Measurements from ENCODE around the gene ARID5B. TPM values are rescaled to one million over a fixed set of nuclear protein-coding genes. Genes with fewer than 3 reads are reported as not detected.

Gene ARID5B
- total RNA-seq, 1 donor from 2014 or later: 13.7 TPM

DNA sequence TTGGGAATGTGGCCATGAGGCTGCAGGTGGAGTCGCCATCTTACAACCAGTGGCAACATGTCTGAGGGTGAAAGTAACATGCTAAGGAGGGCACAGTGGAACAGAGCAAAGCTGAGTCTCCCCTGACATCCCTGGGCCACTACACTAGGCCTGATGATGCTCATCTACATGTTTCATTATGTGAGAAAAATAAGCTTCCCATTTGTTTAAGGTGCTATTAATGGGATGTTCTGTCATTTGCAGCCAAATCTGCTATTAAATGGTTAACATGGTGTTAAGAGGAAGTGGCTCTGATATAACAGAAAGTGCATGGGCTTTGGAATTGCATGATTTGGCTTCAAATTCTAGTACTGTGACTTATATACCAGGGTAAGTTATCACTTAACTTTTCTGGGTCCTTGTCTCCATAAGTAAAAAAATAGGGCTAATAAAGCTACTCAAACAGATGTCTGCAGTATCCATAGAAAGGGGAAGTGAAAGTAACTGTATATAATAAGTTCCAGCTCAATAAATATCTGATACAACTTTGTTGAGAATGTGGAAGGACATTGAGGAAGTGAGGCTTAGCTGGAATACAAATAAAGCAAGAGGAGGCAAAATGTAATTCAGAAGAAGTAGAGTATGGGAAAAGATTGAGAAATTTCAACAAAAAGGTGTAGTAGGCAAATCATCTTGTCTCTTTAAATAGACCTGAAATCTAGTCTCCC is 208.2 kb downstream of the ARID5B start:
- Histone ChIP-seq H3K4me1 (peaks cover 17% of the 10 kb centered on the region), H3K27ac (replicated peaks) (no peak overlapping the region), H3K36me3 (no peaks in the 10 kb centered on the region), H3K9me3 (replicated peaks) (no peaks in the 10 kb centered on the region), H3K4me3 (no peak overlapping the region), H3K27me3 (ENCODE audit: low read depth) (no peaks in the 10 kb centered on the region)
- intact Hi-C loops (cut with micrococcal nuclease): no loop called here
- TF ChIP-seq, protein P1, sequence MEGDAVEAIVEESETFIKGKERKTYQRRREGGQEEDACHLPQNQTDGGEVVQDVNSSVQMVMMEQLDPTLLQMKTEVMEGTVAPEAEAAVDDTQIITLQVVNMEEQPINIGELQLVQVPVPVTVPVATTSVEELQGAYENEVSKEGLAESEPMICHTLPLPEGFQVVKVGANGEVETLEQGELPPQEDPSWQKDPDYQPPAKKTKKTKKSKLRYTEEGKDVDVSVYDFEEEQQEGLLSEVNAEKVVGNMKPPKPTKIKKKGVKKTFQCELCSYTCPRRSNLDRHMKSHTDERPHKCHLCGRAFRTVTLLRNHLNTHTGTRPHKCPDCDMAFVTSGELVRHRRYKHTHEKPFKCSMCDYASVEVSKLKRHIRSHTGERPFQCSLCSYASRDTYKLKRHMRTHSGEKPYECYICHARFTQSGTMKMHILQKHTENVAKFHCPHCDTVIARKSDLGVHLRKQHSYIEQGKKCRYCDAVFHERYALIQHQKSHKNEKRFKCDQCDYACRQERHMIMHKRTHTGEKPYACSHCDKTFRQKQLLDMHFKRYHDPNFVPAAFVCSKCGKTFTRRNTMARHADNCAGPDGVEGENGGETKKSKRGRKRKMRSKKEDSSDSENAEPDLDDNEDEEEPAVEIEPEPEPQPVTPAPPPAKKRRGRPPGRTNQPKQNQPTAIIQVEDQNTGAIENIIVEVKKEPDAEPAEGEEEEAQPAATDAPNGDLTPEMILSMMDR (IDR thresholded peaks at IDR 0.05; ENCODE audit: borderline replicate concordance): no peak
- DNase-seq: no peak

DNA sequence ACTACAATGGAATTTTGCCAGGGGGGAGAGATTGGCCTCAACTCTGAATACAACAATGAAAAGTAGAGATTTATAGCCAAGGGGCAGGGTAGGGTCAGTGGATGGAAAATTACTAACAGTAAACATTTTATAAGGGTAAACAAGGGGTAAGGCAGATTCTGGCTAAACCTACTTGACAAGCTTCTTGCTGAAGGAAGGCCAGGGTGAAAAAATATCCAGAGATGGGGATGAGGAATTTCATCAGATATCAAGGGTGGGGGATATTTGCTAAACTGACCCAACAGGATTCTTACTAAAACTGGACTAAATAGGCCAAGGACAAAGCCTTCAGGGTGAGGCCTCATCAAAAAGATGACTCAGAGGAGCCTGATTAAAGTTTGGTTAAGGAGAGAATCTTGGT is 210.8 kb downstream of the ARID5B start:
- Histone ChIP-seq H3K36me3 (no peaks in the 10 kb centered on the region), H3K4me3 (no peak overlapping the region), H3K27me3 (ENCODE audit: low read depth) (no peaks in the 10 kb centered on the region), H3K4me1 (peaks cover 17% of the 10 kb centered on the region), H3K9me3 (replicated peaks) (no peaks in the 10 kb centered on the region), H3K27ac (replicated peaks) (no peak overlapping the region)
- intact Hi-C loops (cut with micrococcal nuclease): no loop called here
- DNase-seq: no peak
- TF ChIP-seq, protein P1 (IDR thresholded peaks at IDR 0.05; ENCODE audit: borderline replicate concordance): no peak

DNA sequence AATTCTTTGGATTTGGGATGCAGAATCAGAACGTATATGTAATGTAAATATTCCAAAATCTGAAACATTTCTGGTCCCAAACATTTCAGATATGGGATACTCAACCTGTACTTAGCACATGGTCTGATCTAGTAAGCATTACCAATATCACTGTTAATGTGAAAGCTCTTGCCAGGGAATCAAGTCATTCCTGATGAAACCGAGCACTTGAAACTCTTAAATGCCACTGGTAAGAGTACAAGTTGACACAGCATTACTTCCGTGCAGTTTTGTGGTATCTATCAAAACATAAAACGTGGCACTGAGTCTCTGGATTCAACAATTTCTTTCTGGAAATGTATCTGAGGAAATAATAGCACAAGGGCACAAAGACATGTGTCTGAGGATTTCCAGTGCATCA is 211.5 kb downstream of the ARID5B start:
- Histone ChIP-seq H3K27ac (replicated peaks) (no peak overlapping the region), H3K27me3 (ENCODE audit: low read depth) (no peaks in the 10 kb centered on the region), H3K9me3 (replicated peaks) (no peaks in the 10 kb centered on the region), H3K4me3 (no peak overlapping the region), H3K4me1 (peaks cover 17% of the 10 kb centered on the region), H3K36me3 (no peaks in the 10 kb centered on the region)
- TF ChIP-seq, protein P1 (IDR thresholded peaks at IDR 0.05; ENCODE audit: borderline replicate concordance): no peak
- intact Hi-C loops (cut with micrococcal nuclease): no loop called here
- no peak for DNase-seq

DNA sequence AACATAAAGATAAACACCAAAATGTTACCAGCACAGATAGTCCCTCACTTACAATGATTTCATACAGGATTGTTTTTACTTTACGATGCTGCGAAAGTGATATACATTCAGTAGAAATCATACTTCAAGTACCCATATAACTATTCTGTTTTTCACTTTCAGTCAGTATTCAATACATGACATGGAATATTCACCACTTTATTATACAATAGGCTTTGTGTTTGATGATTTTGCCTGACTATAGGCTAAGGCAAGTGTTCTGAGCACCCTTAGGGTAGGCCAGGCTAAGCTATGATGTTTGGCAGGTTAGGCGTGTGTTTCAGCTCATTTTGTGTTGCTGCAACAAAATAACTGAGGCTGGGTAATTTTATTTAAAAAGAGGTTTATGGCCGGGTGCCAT is 212.2 kb downstream of the ARID5B start:
- H3K27ac ChIP-seq (replicated peaks): no peak overlapping the region
- H3K4me3 ChIP-seq: no peak overlapping the region
- TF ChIP-seq, protein P1 (IDR thresholded peaks at IDR 0.05; ENCODE audit: borderline replicate concordance): no peak
- no peak for DNase-seq
- H3K27me3 ChIP-seq (ENCODE audit: low read depth): no peaks in the 10 kb centered on the region
- H3K4me1 ChIP-seq: peaks cover 15% of the 10 kb centered on the region
- intact Hi-C loops (cut with micrococcal nuclease): no loop called here
- H3K9me3 ChIP-seq (replicated peaks): no peaks in the 10 kb centered on the region
- no peaks in the 10 kb centered on the region for H3K36me3 ChIP-seq

DNA sequence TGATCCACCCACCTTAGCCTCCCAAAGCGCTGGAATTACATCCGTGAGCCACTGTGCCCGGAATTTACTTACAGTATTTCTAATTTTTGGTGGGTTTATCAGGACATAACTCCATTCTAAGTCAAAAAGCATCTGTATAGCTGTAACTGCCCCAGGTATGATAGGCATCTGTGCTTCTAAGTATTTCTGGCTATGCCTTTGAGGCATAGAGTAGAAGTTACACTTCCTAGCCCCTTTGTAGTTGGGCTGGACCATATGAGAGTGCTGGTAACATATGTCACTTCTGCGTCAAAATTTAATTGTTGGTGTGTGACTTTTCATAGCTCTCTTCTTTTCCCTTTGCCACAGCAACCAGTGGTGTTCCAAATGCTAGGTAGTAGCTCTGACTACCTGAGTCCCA is 213.8 kb downstream of the ARID5B start:
- H3K27ac ChIP-seq (replicated peaks): no peak overlapping the region
- no peaks in the 10 kb centered on the region for H3K9me3 ChIP-seq (replicated peaks)
- H3K27me3 ChIP-seq (ENCODE audit: low read depth): no peaks in the 10 kb centered on the region
- no peak for DNase-seq
- TF ChIP-seq, protein P1 (IDR thresholded peaks at IDR 0.05; ENCODE audit: borderline replicate concordance): no peak
- intact Hi-C loops (cut with micrococcal nuclease): no loop called here
- H3K4me3 ChIP-seq: no peak overlapping the region
- peaks cover 4% of the 10 kb centered on the region for H3K4me1 ChIP-seq
- H3K36me3 ChIP-seq: no peaks in the 10 kb centered on the region

Data from left ventricle myocardium inferior (tissue), 1 donor.